T-helper 2 cell treated with Interferon-gamma antibody and Interleukin-4, amounts not matched to agents 5 μg/mL and 100 μg/mL, for 36 hours (primary cell): ENCODE measurements around the gene GGN.
"Not testable (repeated sequence)": the region's sequence is repeated elsewhere in the genome, so short reads cannot be mapped to it uniquely, and the experiment has no call there.

Experiments used
- DNase-seq: peaks from one replicate; pipeline ENCODE4 v3.0.0; 2021; ENCODE audit warnings: low spot score
- H3K27ac Mint-ChIP-seq: one replicate; pipeline ENCODE4 v1.8.0; 2021; ENCODE audit warnings: mild to moderate bottlenecking, mixed read lengths
- H3K27me3 Mint-ChIP-seq: one replicate; pipeline ENCODE4 v1.8.0; 2021; ENCODE audit warnings: low read depth, mixed read lengths
- H3K36me3 Mint-ChIP-seq: one replicate; pipeline ENCODE4 v1.8.0; 2021; ENCODE audit warnings: low read depth, mixed read lengths
- H3K4me1 Mint-ChIP-seq: one replicate; pipeline ENCODE4 v1.8.0; 2021; ENCODE audit warnings: low read depth, mixed read lengths
- H3K4me3 Mint-ChIP-seq: one replicate; pipeline ENCODE4 v1.8.0; 2022; ENCODE audit warnings: mild to moderate bottlenecking, moderate library complexity, mixed read lengths
- H3K9me3 Mint-ChIP-seq: one replicate; pipeline ENCODE4 v1.8.0; 2021; ENCODE audit warnings: mixed read lengths

The GGN gene, protein sequence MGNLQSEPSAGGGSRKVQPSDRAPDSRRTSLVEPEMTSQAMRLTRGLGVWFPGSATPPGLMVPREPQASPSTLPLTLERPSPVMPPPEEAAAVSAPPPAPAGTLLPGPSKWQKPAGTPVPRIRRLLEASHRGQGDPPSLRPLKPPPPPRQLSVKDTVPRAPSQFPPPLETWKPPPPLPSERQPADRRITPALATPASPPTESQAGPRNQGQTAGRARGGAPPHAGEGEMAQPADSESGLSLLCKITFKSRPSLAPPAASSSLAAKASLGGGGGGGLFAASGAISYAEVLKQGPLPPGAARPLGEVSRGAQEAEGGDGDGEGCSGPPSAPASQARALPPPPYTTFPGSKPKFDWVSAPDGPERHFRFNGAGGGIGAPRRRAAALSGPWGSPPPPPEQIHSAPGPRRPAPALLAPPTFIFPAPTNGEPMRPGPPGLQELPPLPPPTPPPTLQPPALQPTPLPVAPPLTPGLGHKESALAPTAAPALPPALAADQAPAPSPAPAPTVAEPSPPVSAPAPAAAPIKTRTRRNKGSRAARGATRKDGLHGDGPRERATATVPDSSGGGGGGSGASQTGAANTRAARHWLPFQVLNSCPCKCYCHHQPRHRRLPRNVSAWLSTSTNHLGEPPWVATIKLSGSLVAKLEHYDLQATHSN

DNA sequence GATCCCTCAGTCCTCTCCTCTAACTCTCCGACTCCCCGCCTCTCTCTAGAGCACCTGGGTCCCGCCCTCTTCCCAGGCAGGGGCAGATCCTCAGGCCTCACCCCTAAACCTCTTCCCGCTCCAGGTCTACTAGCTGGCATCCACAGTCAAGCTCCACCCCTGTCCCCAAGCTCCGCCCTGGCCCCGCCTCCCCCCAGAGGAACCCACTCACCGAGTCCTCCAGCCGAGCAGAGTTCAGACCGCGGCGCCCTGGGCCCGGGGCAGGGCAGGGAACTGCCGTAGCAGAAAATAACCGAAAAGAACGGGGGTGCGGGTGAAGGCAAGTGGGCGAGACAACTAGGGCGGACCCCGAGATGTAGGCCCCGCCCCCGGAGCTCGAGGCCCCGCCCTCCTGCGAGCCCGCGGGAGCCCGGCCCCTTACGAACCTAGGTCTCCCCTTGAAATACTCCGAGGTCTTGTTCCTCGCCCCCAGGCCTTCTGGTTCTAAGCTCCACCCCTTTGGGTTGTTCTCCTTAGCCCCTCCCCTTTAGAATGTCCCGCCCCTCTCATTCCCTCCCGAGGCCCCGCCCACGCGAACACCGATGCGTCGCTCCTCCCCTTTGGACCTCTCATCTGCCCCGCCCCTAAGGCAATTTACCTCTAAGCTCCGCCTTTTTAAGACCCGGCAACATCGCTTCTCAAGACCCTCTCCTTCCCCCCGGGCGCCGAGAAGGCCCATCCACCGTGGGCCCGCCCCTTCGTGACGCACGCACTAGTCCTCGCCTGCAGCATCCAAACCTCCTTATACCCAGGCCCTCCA is at the start of gene GGN:
Gene GGN, minus strand, starts transcription at position 485 of the 799 bp plus-strand sequence. CDS start 773 bp downstream, outside the sequence.
- peaks cover 25% of the 10 kb centered on the region for H3K27me3 Mint-ChIP-seq
- H3K4me3 Mint-ChIP-seq, result peak within 1 kb of the TSS; percentile 89
- peak; percentile 78 for DNase-seq
- H3K9me3 Mint-ChIP-seq, result no peaks in the 10 kb centered on the region
- peak within 1 kb of the TSS; percentile 90 for H3K27ac Mint-ChIP-seq
- H3K36me3 Mint-ChIP-seq, result peaks cover 26% of the 10 kb centered on the region
- H3K4me1 Mint-ChIP-seq, result peaks cover 15% of the 10 kb centered on the region

DNA sequence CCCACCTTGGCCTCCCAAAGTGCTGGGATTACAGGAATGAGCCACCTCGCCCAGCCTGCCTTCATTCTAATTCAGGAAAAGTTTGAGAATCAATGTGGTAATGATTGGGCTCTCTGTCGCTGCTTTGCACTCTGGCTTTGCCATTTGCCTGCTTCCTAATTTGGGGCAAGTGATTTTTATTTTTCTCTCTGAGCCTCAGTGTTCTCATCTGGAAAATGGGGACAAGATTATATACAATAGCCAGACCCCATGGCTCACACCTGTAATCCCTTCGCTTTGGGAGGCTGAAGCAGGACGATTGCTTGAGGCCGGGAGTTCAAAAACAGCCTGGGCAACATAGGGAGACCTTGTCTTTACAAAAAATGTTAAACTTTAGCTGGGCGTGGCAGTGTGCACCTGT is 49.5 kb upstream of the GGN start:
- Mint-ChIP-seq H3K4me1 (peaks cover 11% of the 10 kb centered on the region), H3K9me3 (no peaks in the 10 kb centered on the region), H3K36me3 (no peaks in the 10 kb centered on the region), H3K27ac (no peak overlapping the region), H3K27me3 (peaks cover 2% of the 10 kb centered on the region), H3K4me3 (no peak overlapping the region)
- no peak for DNase-seq

DNA sequence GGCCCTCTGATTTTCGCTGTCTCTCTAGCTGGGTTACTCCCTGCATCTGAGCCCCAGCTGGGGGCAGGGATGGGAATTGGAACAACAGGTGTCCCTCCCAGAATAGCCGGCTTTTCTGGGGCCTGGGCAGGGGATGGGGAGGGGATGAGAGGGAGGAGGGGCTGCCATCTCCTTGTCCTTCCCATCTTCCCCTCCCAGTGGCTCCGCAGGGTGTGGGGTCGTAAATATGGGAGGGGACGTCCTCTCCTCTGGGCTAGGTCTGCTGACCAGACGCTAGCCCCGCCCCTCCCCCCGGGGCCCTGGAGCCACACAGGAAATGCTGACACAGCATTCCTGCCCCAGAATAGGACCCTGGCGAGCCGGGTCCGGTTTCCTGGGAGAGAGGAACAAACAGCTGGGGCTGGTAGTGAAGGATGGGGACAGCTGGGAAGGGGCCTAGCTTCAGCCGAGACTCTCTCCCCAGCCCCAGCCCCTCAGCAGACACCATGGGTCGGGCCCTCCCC is 46.8 kb upstream of the GGN start:
- H3K27ac Mint-ChIP-seq, result peak overlapping the region; percentile 63
- DNase-seq, result no peak
- peak overlapping the region; percentile 72 for H3K4me3 Mint-ChIP-seq
- no peaks in the 10 kb centered on the region for H3K36me3 Mint-ChIP-seq
- peaks cover 14% of the 10 kb centered on the region for H3K4me1 Mint-ChIP-seq
- no peaks in the 10 kb centered on the region for H3K9me3 Mint-ChIP-seq
- peaks cover 2% of the 10 kb centered on the region for H3K27me3 Mint-ChIP-seq

DNA sequence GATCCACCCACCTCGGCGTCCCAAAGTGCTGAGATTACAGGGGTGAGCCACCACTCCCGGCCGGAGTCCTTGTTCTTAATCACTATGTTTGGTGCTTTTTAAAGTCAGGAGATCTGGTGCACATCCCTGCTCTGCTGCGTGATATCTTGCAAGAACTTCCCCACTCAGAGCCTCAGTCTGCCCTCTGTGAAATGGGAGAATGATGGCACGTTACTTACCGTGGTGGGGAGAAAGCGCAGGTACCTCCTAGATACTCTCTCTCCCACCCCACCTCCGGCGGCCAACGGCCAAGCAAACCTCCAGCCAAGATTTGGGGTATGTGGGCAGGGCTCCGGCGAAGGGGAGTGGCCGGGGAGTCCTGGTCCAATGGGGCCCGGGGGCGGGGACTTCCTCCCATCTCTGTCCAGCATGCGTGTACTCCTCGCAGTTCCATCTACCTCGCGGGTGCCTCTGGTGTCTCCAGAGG is 45.5 kb upstream of the GGN start, which contains the start of gene RYR1:
Gene RYR1, plus strand, starts transcription at position 424 of the 466 bp plus-strand sequence. CDS start 139 bp downstream, outside the sequence.
- H3K9me3 Mint-ChIP-seq, result no peaks in the 10 kb centered on the region
- H3K36me3 Mint-ChIP-seq, result no peaks in the 10 kb centered on the region
- peak within 1 kb of the TSS; percentile 72 for H3K4me3 Mint-ChIP-seq
- DNase-seq, result peak; percentile 75
- peaks cover 2% of the 10 kb centered on the region for H3K27me3 Mint-ChIP-seq
- H3K4me1 Mint-ChIP-seq, result peaks cover 23% of the 10 kb centered on the region
- H3K27ac Mint-ChIP-seq, result peak within 1 kb of the TSS; percentile 63

DNA sequence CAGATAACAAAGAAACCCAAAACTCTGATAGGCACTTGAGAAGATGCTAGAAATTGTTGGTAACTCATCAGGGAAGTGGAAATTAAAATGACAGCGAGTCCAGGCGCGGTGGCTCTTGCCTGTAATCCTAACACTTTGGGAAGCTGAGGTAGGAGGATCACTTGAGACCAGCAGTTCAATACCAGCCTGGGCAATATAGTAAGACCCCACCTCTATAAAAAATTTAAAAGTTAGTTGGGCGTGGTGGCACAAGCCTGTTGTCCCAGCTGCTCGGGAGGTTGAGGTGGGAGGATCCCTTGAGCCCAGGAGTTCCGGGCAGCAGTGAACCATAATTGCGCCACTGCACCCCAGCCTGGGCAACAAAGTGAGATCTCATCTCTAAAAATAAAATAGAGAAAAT is 43.1 kb upstream of the GGN start:
- Mint-ChIP-seq H3K27me3 (peaks cover 2% of the 10 kb centered on the region), H3K9me3 (no peaks in the 10 kb centered on the region), H3K27ac (no peak overlapping the region), H3K4me1 (peaks cover 36% of the 10 kb centered on the region), H3K36me3 (no peaks in the 10 kb centered on the region), H3K4me3 (no peak overlapping the region)
- no peak for DNase-seq

DNA sequence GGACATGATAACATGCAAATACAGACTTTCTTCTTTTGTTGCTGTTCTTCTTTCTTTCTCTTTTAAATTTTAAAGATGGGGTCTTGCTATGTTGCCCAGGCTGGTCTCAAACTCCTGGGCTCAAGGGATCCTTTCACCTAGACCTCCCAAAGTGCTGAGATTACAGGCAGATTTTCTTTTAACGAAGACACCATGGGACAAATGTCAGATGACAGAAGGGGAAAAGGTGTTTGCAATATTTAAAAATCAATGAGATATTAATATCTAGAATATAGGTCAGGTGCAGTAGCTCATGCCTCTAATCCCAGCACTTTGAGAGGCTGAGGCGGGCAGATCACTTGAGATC is 42.0 kb upstream of the GGN start:
- no peak for DNase-seq
- Mint-ChIP-seq H3K36me3 (no peaks in the 10 kb centered on the region), H3K4me1 (peaks cover 39% of the 10 kb centered on the region), H3K4me3 (no peak overlapping the region), H3K27me3 (peaks cover 2% of the 10 kb centered on the region), H3K9me3 (no peaks in the 10 kb centered on the region), H3K27ac (peak overlapping the region; percentile 95)

DNA sequence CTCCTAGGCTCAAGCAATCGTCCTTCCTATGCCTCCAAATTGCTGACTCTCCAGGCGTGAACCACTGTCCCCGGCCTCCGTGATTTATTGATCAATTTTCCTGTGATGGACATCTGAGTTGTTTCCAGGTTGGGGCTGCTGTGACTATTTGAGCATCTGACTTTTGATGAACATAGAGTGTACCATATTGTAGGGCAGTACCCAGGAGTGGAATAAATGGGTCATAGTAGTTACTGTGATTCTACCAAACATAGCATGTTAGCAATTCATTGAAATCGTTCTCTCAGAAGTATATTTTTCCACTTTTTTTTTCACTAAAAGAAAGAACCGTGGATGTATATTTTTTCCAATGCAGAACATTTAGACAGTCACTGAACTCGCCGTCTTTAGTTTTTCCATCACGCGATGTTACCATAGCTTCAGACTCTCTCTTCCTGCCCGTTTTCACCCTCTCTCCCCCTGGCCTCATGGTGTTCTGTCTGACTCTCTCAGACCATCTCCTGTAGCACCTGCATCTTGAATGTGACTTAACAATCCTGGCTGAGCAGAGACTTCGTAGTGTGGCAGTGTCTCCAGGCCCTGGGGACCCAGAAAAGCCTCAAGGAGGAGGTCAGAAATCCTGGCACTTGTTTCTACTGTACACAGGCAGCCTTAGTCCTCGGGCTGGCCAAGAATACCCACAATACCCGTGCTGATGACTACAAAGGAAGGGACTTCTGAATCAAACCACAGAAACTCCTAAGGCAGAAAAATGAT is 41.4 kb upstream of the GGN start:
- no peaks in the 10 kb centered on the region for H3K9me3 Mint-ChIP-seq
- peak overlapping the region; percentile 67 for H3K4me3 Mint-ChIP-seq
- H3K4me1 Mint-ChIP-seq, result peaks cover 37% of the 10 kb centered on the region
- peaks cover under 1% of the 10 kb centered on the region for H3K27me3 Mint-ChIP-seq
- no peaks in the 10 kb centered on the region for H3K36me3 Mint-ChIP-seq
- DNase-seq, result peak; percentile 59
- H3K27ac Mint-ChIP-seq, result peak overlapping the region; percentile 95

DNA sequence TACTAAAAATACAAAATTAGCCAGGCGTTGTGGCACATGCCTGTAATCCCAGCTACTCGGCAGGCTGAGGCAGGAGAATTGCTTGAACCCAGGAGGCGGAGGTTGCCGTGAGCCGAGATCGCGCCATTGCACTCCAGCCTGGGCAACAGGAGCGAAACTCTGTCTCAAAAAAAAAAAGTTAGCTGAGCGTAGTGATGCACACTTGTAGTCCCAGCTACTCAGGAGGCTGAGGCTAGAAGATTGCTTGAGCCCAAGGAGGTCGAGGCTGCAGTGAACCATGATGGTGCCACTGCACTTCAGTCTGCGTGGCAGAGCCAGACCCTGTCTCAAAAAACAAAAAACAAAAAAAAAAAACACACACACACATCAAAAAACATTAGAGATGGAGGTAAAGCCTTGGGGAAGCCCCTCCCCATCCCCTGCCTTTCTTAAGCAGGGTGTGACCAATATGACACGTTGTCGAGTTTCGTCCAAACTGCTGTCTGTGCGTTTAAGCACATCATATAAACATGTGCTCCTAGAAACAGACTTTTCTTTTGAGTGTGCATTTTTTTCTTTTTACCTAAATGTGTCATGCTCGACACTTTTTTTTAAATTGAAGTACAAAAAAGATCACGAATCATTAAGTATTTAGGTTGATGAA is 39.3 kb upstream of the GGN start:
- not testable (repeated sequence) for H3K36me3 Mint-ChIP-seq, H3K27me3 Mint-ChIP-seq, H3K9me3 Mint-ChIP-seq
- peak overlapping the region; percentile 89 for H3K27ac Mint-ChIP-seq
- peak overlapping the region; percentile 78 for H3K4me3 Mint-ChIP-seq
- peak; percentile 69 for DNase-seq
- peaks cover 29% of the 10 kb centered on the region for H3K4me1 Mint-ChIP-seq

DNA sequence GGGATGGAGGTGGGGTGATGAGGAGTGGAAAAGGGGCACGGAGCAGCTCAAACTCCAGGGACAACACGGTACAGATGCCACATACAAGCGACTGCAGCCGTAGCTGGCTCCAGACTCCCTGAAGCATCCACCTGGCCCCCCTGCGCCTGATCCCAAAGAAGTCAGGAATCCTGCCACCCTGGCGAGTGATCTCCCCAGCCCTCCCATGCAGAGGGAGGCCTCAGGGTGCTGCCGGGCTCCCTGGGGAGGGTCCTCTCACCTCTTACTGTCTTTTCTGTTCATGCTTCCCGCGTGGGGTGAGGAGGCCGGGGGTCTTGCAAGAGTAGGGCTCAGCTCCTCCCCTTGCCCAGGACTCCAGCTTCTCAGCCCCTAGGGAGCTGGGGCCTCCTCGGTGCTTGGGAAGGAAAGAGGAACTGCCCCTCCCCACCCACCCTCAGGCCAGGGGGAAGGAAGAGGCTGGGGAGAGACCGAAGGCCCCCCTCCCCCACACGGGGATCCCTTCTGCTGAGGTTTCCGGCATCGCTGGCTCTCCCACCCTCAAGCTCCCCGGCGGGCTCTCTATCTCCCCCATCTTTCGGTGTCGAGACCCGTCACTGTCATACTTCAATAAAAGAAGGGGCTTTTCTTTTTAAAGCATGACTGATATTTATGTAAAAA is 38.1 kb upstream of the GGN start, which contains the start of gene RASGRP4:
Gene RASGRP4, minus strand, starts transcription at position 410 of the 657 bp plus-strand sequence. Its CDS starts 128 bp downstream, at position 282.
- Mint-ChIP-seq H3K4me1 (peaks cover 29% of the 10 kb centered on the region), H3K27ac (peak within 1 kb of the TSS; percentile 89), H3K27me3 (no peaks in the 10 kb centered on the region), H3K9me3 (no peaks in the 10 kb centered on the region), H3K4me3 (peak within 1 kb of the TSS; percentile 80), H3K36me3 (no peaks in the 10 kb centered on the region)
- DNase-seq, result peak; percentile 57

DNA sequence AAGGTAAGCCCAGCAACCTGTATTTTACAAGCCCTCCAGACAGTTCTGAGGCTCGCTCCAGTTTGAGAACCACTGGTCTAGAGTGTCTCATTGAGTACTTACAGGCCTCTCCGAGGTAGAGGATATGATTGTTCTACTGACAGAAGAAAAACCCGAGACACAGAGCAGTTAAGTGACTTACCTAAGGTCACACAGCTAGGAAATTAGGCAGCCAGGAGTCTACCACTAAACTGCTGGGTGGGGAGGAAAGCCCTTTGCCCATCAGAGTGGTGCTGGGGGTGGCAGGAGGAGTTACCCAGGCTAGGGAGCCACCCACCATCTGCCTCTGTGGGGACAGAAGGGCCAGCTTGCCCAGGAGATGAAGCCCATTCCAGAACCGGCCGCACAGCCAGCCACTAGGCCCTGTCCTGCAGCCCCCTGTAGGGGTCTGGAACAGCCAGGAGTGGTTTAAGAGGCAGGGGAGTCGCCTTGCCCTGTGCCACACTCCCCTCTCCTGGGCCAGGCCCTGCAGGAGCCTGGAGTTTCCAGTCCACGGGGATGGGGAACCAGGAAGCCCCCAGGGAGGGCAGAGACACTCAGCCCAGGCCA is 37.5 kb upstream of the GGN start:
- Mint-ChIP-seq H3K9me3 (no peaks in the 10 kb centered on the region), H3K27me3 (no peaks in the 10 kb centered on the region), H3K36me3 (no peaks in the 10 kb centered on the region), H3K4me1 (peaks cover 28% of the 10 kb centered on the region), H3K4me3 (peak overlapping the region; percentile 80), H3K27ac (peak overlapping the region; percentile 84)
- no peak for DNase-seq

DNA sequence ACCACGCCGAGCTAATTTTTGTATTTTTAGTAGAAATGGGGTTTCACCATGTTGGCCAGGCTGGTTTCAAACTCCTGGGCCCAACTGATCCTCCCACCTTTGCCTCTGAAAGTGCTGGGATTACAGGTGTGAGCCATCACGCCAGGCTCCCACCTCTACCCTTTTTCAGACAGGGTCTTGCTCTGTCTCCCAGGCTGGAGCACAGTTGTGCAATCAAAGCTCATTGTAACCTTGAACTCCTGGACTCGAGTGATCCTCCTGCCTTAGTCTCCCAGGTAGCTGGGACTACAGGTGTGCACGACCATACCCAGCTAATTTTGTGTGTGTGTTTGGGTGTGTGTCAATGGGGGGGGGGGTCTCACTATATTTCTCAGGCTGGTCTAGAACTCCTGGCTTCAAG is 36.4 kb upstream of the GGN start:
- Mint-ChIP-seq H3K27me3 (no peaks in the 10 kb centered on the region), H3K4me3 (no peak overlapping the region), H3K9me3 (no peaks in the 10 kb centered on the region), H3K4me1 (peaks cover 21% of the 10 kb centered on the region), H3K27ac (no peak overlapping the region), H3K36me3 (peaks cover 2% of the 10 kb centered on the region)
- no peak for DNase-seq

DNA sequence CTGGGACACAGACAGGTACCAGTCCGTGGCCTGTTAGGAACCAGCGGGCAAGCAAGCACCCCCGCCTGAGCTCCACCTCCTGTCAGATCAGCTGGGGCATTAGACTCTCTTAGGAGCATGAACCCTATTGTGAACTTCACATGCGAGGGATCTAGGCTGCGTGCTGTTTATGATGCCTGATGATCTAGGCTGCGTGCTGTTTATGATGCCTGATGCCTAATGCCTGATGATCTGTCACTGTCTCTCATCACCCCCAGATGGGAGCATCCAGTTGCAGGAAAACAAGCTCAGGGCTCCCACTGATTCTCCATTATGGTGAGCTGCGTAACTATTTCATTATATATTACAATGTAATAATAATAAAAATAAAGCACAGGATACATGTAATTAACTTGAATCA is 34.6 kb upstream of the GGN start:
- no peak for DNase-seq
- Mint-ChIP-seq H3K36me3 (peaks cover 2% of the 10 kb centered on the region), H3K4me3 (no peak overlapping the region), H3K27me3 (no peaks in the 10 kb centered on the region), H3K4me1 (peaks cover 23% of the 10 kb centered on the region), H3K9me3 (no peaks in the 10 kb centered on the region), H3K27ac (no peak overlapping the region)
